AG09309 (cell line): ENCODE results near the gene OCA2.

Source experiments
- DNase-seq: peaks from one replicate; pipeline ENCODE4 v3.0.0-alpha.2; 2010; ENCODE audit warnings: low read depth
- H3K4me3 ChIP-seq: 2 replicates; pipeline ENCODE4 v1.5.1; 2011; ENCODE audit warnings: mild to moderate bottlenecking, low read depth, low read length, moderate library complexity; ENCODE audit not compliant: control insufficient read depth
- TF ChIP-seq, protein P1 (sequence below): IDR thresholded peaks from 2 replicates; pipeline ENCODE4 v1.5.1; 2011; ENCODE audit warnings: mild to moderate bottlenecking, low read depth, low read length, inconsistent platforms; ENCODE audit not compliant: insufficient read depth, control insufficient read depth; ENCODE audit errors: missing control alignments

The OCA2 gene

DNA sequence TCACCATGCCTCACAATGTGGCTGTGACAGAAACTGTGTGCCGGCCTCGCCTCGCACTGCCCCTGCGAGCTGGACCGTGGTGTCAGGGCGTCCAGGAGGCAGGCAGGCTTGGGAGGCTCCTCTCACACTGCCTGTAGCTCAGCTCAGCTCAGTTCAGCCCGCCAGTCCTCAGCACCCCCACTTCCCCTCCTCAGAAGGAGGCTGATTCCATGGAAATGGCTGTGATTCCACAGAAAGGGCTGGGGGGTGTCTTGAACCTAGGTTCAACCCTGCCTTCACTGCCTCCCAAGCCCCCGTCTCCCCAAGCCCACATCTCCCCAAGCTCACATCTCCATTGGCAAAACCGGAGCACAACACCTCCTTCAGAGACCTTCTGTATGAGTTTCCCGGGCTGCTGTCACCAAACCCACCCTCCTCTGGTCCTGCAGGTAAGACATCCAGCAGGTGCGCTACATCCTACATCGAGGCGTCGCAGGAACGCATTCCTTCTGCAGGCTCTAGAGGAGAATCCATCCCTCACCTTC lies 94.0 kb downstream of the OCA2 start:
- TF ChIP-seq, protein P1, sequence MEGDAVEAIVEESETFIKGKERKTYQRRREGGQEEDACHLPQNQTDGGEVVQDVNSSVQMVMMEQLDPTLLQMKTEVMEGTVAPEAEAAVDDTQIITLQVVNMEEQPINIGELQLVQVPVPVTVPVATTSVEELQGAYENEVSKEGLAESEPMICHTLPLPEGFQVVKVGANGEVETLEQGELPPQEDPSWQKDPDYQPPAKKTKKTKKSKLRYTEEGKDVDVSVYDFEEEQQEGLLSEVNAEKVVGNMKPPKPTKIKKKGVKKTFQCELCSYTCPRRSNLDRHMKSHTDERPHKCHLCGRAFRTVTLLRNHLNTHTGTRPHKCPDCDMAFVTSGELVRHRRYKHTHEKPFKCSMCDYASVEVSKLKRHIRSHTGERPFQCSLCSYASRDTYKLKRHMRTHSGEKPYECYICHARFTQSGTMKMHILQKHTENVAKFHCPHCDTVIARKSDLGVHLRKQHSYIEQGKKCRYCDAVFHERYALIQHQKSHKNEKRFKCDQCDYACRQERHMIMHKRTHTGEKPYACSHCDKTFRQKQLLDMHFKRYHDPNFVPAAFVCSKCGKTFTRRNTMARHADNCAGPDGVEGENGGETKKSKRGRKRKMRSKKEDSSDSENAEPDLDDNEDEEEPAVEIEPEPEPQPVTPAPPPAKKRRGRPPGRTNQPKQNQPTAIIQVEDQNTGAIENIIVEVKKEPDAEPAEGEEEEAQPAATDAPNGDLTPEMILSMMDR, result no peak
- no peak for DNase-seq
- no peak overlapping the region for H3K4me3 ChIP-seq

DNA sequence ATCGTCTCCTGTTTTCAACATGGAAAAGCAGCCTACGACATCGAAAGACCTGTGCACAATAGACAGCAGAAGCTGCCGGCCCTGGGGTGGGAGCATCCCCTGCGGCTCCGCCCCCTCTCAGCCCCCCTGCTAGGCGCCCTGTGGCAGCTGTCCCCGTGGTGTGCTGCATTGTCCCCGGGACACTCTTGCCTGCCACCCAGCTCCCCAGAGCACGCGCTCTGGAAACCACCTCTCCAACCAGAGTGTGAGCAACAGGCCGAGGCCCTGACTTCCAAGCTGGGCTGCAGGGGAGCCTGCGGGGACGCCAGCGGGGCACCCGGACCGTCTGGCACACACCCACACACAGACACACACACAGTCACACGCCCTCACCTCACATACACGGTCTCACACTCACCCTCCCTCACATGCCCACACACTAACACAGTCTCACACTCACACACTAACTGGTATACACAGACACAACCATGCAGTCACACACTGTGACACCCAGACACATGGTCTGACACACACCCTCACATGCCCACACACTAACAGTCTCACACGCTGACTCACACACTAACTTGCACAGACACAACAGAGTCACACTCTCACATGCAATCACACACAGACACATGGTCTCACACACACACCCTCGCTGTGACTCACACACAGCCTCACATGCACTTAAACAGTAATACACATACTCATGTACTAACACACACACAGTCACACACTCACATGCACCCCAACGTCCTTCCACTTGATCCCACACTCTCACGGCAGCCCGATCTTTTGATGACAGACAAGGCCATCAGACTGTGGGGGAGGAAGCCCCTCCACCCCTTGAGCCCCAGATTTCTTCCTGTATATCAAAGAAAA lies 94.7 kb downstream of the OCA2 start:
- H3K4me3 ChIP-seq, result no peak overlapping the region
- TF ChIP-seq, protein P1, result no peak
- no peak for DNase-seq

DNA sequence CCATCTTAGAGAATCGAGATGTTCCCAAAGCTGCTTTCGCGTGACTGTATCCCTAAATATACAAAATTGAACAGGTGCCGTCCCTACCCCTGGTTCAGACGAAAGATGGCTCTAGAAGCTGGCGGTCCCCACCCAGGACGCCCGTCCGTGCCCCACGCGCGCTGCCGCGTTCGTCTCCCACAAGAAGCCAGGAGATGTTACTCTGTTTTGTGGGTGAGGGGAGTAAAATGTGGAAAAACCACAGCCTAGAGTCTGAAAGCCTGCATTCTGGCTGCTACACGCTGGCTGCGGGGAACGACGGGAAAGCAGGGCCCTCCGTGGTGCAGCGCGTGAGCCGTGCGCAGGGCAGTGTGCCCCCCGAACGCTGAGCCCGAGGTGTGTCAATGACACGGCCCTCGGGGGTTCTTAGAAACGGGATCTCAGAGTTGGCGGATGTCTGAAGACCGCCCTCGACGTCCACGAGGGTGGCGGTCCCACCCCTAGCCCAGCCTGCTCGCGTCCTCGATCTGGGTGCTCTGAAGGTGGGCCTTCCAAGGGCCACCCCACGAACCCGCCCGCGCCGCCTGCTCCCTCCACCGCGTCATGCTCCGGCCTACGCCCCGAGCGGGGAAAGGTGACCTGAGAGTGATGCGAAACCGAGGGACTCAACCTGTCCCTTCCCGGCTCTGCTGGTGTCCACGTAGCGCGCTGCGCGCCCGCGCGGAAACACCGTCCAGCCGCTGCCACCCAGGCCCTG lies 95.6 kb downstream of the OCA2 start:
- no peak for DNase-seq
- TF ChIP-seq, protein P1, result no peak
- H3K4me3 ChIP-seq, result no peak overlapping the region

DNA sequence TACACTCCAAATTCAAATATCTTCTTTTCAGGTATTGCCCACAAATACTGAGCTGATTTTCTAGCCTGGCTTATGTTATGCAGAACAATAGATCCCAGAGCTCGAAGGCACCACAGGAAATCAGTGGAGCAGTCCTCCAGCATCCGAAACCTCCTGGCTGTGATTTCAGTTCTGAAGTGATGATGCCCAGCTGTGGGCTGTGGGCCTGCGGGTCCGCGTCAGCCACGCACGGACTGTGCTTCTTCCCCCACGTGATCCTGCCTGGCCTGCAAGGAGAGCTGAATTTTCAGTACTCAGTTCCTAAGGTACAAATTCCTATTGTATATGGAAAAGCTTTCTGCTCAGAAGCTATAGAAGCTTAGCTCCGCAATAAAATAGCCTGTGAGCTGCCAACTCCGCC lies 96.2 kb downstream of the OCA2 start:
- TF ChIP-seq, protein P1, result no peak
- no peak for DNase-seq
- H3K4me3 ChIP-seq, result no peak overlapping the region

DNA sequence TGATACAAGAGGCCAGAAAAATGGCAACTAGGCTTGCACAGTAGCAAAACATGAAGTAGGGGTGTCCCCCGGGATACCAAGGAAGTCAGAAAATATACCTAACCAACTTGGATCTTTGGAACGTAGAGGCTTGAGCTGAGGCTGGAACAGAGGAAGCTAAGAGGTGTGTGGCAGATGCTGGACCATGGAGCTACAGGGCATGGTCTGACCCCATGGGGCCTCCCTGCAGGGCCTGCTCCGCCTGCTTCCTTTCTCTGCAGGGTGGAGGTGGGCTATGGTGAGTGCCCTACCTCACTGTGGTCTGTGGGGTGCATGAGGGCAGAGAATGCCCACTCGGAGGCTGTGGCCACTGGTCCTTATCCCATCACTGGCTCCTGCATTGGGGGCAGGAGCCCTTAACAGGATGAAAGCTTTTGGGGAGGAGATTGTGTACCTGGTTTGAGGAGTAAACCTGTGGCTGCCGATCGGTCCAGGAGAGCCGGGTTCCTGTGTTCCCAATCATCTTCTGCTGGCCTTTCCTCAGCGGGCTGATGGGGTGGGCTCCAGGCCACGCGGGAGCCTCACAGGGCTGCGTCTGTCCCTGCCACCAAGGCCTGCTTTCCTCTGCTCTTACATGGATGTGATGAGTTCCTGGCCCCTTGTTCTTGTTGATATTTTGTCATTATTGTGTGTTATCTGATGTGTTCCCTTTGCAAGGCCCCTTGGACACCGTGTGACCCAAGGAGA lies 96.8 kb downstream of the OCA2 start:
- no peak for DNase-seq
- TF ChIP-seq, protein P1, result no peak
- H3K4me3 ChIP-seq, result no peak overlapping the region

GRCh38 chr15:28001641-28002040 lies 97.5 kb downstream of the OCA2 start:
- no peak overlapping the region for H3K4me3 ChIP-seq
- TF ChIP-seq, protein P1, result no peak

More at GRCh38 chr15:28001641-28002040, 97.5 kb downstream of the OCA2 start:
- DNase-seq, result no peak
